Measurements from ENCODE around the gene UCP3.

The UCP3 gene, protein sequence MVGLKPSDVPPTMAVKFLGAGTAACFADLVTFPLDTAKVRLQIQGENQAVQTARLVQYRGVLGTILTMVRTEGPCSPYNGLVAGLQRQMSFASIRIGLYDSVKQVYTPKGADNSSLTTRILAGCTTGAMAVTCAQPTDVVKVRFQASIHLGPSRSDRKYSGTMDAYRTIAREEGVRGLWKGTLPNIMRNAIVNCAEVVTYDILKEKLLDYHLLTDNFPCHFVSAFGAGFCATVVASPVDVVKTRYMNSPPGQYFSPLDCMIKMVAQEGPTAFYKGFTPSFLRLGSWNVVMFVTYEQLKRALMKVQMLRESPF

DNA sequence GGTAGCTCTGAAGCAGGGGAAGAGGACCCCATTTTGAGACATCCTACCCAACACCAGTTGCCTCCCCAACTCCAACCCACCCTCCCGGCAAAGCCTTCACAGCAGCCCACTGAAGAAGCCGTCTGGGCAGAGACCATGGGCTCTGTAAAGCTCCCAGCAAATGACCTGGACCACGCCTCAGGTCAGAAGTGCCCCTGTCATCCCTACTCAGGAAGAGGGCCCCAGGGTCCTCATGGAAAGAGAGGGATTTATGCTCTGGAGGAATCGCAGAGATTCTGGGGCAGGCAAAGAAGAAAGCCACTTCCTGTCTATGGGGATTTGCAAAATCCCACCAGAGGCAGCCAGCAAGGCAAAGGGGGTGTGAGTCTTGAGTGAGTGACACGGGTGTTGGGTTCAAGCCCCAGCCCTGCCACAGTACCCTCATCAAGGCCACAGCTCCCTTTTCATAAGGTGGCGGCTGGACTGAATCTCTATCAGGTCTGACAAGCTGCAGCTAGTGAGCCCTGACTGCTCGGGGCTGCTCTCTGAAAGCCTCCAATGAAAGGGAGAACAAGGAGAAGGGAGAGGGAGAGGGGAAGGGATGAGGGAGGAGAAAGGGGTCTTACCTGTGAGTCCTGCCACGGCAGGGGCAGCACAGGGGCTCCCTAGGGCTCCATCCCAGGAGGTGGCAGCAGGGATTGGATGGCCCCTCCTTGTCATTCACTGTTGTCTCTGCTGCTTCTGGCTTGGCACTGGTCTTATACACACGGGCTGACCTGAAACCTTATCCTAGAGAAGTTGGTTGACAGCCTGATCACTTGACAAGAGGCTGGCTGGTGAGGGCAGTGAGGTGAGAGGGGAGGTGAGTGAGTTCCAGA, at the start of gene UCP3:
Gene UCP3, minus strand, starts transcription at position 713 of the 857 bp plus-strand sequence. CDS start 2,043 bp downstream, outside the sequence.
- no peak for DNase-seq

DNA sequence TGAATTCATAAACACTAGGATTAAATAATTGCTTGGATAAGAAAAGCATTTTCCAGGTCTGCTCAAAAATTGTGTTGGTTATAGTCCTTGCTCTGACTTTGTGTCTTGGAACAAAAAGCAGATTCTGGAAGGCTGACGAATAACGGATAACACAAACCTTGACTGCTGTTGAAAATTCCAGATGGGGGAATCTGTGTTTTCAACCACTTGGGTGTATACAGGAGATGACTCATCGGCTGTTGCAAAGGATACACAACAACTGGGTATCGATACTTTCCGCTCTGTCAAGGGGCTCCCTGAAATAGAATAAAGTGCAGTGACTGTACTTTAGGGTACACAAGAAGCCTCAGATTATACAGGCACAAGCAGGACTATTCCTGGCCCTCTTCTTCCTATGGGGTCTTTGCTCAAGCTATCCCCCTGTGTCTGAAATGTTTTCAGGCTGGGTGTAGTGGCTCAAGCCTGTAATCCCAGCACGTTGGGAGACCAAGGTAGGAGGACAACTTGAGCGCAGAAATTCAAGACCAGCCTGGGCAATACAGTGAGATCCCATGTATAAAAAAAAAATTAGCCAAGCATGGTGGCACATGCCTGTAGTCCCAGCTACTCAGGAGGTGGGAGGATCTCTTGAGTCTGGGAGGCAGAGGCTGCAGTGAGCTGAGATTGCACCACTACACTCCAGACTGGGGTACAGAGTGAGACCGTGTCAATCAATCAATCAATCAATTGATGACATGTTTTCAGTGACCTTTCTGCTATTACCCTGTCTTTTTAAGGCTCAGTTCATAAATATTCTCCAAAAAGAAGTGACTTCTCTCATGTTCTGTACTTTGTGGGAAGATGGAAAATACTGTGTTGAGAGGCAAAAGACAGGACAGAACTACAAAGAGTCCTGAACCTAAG, 48.6 kb upstream of the UCP3 start:
- DNase-seq, result no peak

GRCh38 chr11:74055938-74056337, 47.1 kb upstream of the UCP3 start:
- DNase-seq, result peak; percentile 8

- DNase-seq, result no peak
Observed at GRCh38 chr11:74050465-74050864, 41.6 kb upstream of the UCP3 start.

- DNase-seq, result no peak
Observed at GRCh38 chr11:74048993-74049392, 40.1 kb upstream of the UCP3 start.

GRCh38 chr11:74044538-74044937, 35.7 kb upstream of the UCP3 start:
- no peak for DNase-seq

DNA sequence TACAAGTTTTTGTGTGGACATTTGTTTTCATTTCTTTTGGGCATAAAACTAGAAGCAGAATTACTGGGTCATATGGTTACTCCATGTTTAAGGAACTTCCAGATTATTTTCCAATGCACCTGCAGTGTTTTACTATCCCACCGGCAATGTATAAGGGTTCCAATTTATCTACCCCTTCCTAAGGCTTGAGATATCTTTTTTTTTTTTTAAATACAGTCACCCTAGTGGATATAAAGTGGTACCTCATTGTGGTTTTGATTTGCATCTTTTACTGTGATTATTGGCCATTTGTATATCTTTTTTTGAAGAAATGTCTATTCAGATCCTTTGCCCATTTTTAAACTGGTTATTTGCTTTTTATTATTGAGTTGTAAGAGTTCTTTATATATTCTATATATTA, 34.6 kb upstream of the UCP3 start:
- no peak for DNase-seq

- DNase-seq, result no peak
Observed at GRCh38 chr11:74037309-74037708, 28.4 kb upstream of the UCP3 start.

GRCh38 chr11:74035264-74035663, 26.4 kb upstream of the UCP3 start:
- DNase-seq, result no peak

GRCh38 chr11:74033046-74033445, 24.2 kb upstream of the UCP3 start:
- no peak for DNase-seq

- DNase-seq, result no peak
Observed at GRCh38 chr11:74030723-74031676, 22.1 kb upstream of the UCP3 start.

GRCh38 chr11:74025467-74026166, 16.7 kb upstream of the UCP3 start:
- DNase-seq, result no peak

- no peak for DNase-seq
Observed at GRCh38 chr11:74024261-74025029, 15.6 kb upstream of the UCP3 start.

DNA sequence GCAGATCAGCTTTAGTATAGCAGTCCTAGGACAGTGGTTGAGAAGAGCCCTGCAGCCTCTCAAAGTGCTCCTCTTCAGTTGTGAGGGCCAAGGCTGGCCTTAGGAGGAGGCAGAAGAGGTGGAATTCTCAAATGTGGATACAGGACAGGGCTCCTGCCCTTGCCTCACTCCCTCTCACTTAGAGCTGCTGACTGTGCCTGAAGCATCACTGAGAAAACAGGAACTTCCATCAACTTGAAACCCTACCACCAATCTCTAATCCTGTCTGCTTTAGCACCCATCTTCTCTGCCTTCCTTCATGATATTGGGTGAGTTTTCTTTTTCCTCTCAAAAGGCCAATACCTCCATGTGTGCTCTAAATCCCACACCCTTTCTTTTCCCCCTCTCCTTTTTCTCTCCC, 14.4 kb upstream of the UCP3 start:
- no peak for DNase-seq

DNA sequence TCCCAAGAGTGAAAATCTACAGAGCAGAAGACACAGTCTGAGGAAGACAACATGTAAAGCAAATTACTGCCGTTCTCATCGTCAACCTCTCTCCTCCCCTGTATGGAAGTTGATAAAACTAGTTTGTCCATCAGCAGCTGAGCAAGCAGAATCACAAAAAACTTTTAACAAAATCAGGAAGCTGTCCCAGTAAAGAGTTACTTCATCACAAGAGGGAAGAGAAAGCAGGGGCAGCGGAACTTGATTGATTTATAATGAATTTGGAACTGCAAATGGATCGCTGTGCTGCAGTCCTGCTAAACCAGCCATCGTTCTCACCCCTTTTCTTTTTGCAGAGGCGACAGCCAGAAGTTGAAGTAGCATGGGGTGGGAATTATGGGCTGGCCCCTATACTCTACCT, 13.7 kb upstream of the UCP3 start:
- DNase-seq, result no peak

GRCh38 chr11:74021998-74022397, 13.1 kb upstream of the UCP3 start:
- DNase-seq, result no peak

DNA sequence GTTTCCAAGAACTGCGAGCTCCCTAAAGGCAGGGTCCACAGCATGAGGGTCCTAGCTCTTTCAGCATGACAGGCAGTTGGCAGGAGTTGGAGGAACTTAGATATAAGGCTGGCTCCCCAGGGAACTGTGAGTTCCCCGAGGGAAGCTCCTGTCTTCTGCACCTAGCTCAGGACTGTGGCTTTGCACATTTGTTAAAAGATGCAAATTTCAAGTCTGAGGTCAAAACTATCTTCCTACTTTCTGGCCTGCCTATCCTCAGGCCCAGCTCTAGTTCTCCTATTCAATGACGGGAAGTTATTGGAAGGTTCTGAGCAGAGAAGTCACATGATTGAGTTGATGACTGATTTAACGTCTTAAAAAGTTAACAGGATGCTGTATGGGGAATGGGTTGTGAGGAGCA, 11.7 kb upstream of the UCP3 start:
- DNase-seq, result no peak

- no peak for DNase-seq
Observed at GRCh38 chr11:74019860-74020259, 11.0 kb upstream of the UCP3 start.

- no peak for DNase-seq
Observed at GRCh38 chr11:74019104-74019738, 10.3 kb upstream of the UCP3 start.

Measured in NCI-H345 (cell line).